Testis (tissue), 3 donors: ENCODE data around the gene AGO3. TPM values are rescaled to one million over a fixed set of nuclear protein-coding genes. Genes with fewer than 3 reads are reported as not detected.

Experiments used
- DNase-seq: peaks from one replicate; pipeline ENCODE4 v3.0.0-alpha.2; 2019
- H3K27ac ChIP-seq, 2 donors: fragments of 200-600 bp; sonication (generic); one replicate each; pipeline ENCODE4 v1.5.1; 2019
- H3K27me3 ChIP-seq: fragments of 200-600 bp; sonication (generic); one replicate; pipeline ENCODE4 v1.5.1; 2019
- H3K36me3 ChIP-seq: fragments of 200-600 bp; sonication (generic); one replicate; pipeline ENCODE4 v1.5.1; 2017; ENCODE audit warnings: low read depth; ENCODE audit errors: missing control alignments
- H3K4me1 ChIP-seq: fragments of 200-600 bp; sonication (generic); one replicate; pipeline ENCODE4 v1.5.1; 2019
- H3K4me3 ChIP-seq, 2 donors: fragments of 200-600 bp; sonication (generic); one replicate each; pipeline ENCODE4 v1.5.1; 2017 to 2019
- H3K9me3 ChIP-seq: fragments of 200-600 bp; sonication (generic); one replicate; pipeline ENCODE4 v1.5.1; 2017
- CTCF ChIP-seq, 3 experiments: fragments of 450-650 bp in 2 of 3; fragments of 200-600 bp in 1 of 3; sonication (generic) in 1 of 3; IDR thresholded peaks; one replicate each; pipeline ENCODE4 v1.5.1; 2016 to 2019; ENCODE audit warnings: antibody characterized with exemption in 3 of 3, mild to moderate bottlenecking in 2 of 3, moderate library complexity in 1 of 3
- POLR2A ChIP-seq: fragments of 450-650 bp; IDR thresholded peaks from one replicate; pipeline ENCODE4 v1.6.1; 2017; ENCODE audit warnings: antibody characterized with exemption, mild to moderate bottlenecking, moderate library complexity
- WGBS, 2 donors: methylation state at CpG; one replicate each; pipeline ENCODE4 v1.1.5; 2018; 5-methylcytosine and 5-hydroxymethylcytosine counted together
- intact Hi-C: fragments of 100-400 bp; cut with DNase I; formaldehyde crosslinking; loops from one replicate; pipeline ENCODE4 v1.15.1; 2023; ENCODE audit warnings: low total_unique reads
- polyA plus RNA-seq: library from polyadenylated mRNA; stranded (reverse); fragments of 350-450 nt; fragmentation: Illumina TruSeq; extraction: RNeasy Lipid Tissue Mini Kit (QIAGEN cat#74804); gene quantifications from one replicate; pipeline ENCODE4 v1.2.3, GENCODE V29; 2014; ENCODE audit warnings: low read depth, low replicate concordance; ENCODE audit not compliant: insufficient read depth
- total RNA-seq, 2 donors: library from RNA; depleted of rRNA; stranded (reverse); fragments of >200 nt; gene quantifications; one replicate each; pipeline ENCODE4 v1.2.3, GENCODE V29; 2016

AGO3 gene
- total and polyA plus RNA-seq, 3 donors from 2014 or later, result 22.4 to 47.2 (median 42.6) TPM

GRCh38 chr1:36091698-36092097 is 160.8 kb downstream of the AGO3 start:
- H3K4me3 ChIP-seq, result no peak overlapping the region
- H3K27ac ChIP-seq, result no peak overlapping the region
- WGBS, 2 donors, result 87 to 96% methylated on average over 10 to 13 of the region's 13 CpGs
- no peak for DNase-seq
- intact Hi-C loops, result no loop called here
- no peak for TF ChIP-seq CTCF (IDR thresholded peaks at IDR 0.05)
- TF ChIP-seq POLR2A, result no peak
- no peaks in the 10 kb centered on the region for H3K27me3 ChIP-seq
- H3K9me3 ChIP-seq, result no peaks in the 10 kb centered on the region
- H3K4me1 ChIP-seq, result peaks cover 28% of the 10 kb centered on the region
- no peaks in the 10 kb centered on the region for H3K36me3 ChIP-seq

DNA sequence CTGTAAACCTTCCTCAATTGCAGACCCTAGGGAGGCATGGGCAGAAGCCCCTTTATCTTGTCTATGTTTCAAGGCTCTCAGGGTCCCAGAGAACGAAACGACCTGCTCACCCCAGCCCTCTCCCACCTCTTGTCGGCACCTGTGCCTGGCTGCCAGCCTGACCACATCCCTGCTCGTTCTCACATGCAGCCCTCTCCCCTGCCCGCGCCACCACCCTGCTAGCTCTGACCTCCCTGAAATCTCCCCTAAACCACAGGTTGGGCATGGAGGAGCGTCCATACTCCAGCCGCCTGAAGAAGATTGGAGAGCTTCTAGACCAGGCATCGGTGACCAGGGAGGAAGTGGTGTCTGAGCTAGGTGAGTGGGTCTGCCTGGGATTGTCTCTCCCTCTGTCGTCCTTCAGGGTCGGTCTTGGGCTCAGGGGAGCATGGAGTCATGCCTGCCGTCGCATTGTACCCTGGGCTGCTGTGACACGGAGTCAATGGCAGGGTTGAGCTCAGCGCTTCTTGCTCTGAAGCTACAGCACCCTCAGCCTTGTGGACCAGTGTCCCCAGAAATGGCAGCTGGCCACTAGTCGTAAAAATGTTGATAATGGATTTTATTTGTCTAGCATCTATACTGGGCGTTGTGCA is 161.4 kb downstream of the AGO3 start:
- TF ChIP-seq CTCF (IDR thresholded peaks at IDR 0.05), result no peak
- no peak for TF ChIP-seq POLR2A
- Histone ChIP-seq H3K4me1 (peaks cover 33% of the 10 kb centered on the region), H3K36me3 (no peaks in the 10 kb centered on the region), H3K4me3 (no peak overlapping the region), H3K27ac (no peak overlapping the region), H3K9me3 (no peaks in the 10 kb centered on the region), H3K27me3 (no peaks in the 10 kb centered on the region)
- WGBS, 2 donors, result 87% methylated on average over 14 to 17 of the region's 17 CpGs
- no peak for DNase-seq
- intact Hi-C loops, result no loop called here

GRCh38 chr1:36092798-36093185 is 161.9 kb downstream of the AGO3 start:
- Histone ChIP-seq H3K27me3 (no peaks in the 10 kb centered on the region), H3K36me3 (no peaks in the 10 kb centered on the region), H3K27ac (no peak overlapping the region), H3K4me1 (peaks cover 38% of the 10 kb centered on the region), H3K9me3 (no peaks in the 10 kb centered on the region), H3K4me3 (no peak overlapping the region)
- TF ChIP-seq CTCF (IDR thresholded peaks at IDR 0.05) (no peak), POLR2A (no peak)
- 85 to 90% methylated on average over 6 to 9 of the region's 9 CpGs for WGBS, 2 donors
- intact Hi-C loops, result no loop called here
- DNase-seq, result no peak

GRCh38 chr1:36093226-36093625 is 162.3 kb downstream of the AGO3 start:
- Histone ChIP-seq H3K4me3 (no peak overlapping the region), H3K36me3 (no peaks in the 10 kb centered on the region), H3K27me3 (no peaks in the 10 kb centered on the region), H3K27ac (peak overlapping the region in 1 of 2 donors; percentile 59), H3K4me1 (peaks cover 39% of the 10 kb centered on the region), H3K9me3 (no peaks in the 10 kb centered on the region)
- DNase-seq, result no peak
- 73 to 80% methylated on average over 5 to 7 of the region's 7 CpGs for WGBS, 2 donors
- TF ChIP-seq CTCF (IDR thresholded peaks at IDR 0.05), result no peak
- TF ChIP-seq POLR2A, result no peak
- intact Hi-C loops, result no loop called here

DNA sequence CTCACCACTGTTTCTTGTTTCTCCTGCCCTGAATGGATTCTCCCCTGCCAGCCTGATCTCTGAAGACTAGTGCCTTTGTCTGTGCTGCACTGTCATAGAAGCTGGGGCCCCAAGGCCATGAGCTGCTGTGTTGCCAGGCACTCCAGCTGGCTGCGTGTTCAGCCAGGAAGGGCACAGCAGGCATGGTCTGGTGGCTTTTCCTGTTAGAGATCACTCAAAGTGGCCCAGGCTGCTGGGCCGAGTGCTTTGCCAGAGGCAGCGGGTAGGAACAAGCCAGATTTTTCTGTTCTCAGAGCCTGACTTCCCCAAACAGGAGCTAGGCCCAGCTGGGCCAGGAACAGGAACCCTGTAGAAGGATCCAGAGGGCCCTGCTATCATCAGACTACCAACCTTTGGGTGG is 163.0 kb downstream of the AGO3 start:
- intact Hi-C loops, result no loop called here
- Histone ChIP-seq H3K9me3 (no peaks in the 10 kb centered on the region), H3K27me3 (no peaks in the 10 kb centered on the region), H3K36me3 (no peaks in the 10 kb centered on the region), H3K4me3 (no peak overlapping the region), H3K27ac (peak overlapping the region in 1 of 2 donors; percentile 59), H3K4me1 (peaks cover 37% of the 10 kb centered on the region)
- 56% methylated on average over 3 of the region's 3 CpGs; no CpG with 5 or more reads in 1 of the 2 donors for WGBS, 2 donors
- TF ChIP-seq CTCF (IDR thresholded peaks at IDR 0.05) (no peak), POLR2A (no peak)
- DNase-seq, result peak; percentile 86
